HG02763 (cell line): ENCODE data around the gene SNAPC4.

ENCODE experiments used
- ATAC-seq: cut with Tn5 transposase; IDR thresholded peaks from one replicate; pipeline ENCODE4 v1.9.1; 2021; ENCODE audit warnings: mild to moderate bottlenecking, moderate library complexity; ENCODE audit not compliant: unreplicated experiment

SNAPC4 gene

DNA sequence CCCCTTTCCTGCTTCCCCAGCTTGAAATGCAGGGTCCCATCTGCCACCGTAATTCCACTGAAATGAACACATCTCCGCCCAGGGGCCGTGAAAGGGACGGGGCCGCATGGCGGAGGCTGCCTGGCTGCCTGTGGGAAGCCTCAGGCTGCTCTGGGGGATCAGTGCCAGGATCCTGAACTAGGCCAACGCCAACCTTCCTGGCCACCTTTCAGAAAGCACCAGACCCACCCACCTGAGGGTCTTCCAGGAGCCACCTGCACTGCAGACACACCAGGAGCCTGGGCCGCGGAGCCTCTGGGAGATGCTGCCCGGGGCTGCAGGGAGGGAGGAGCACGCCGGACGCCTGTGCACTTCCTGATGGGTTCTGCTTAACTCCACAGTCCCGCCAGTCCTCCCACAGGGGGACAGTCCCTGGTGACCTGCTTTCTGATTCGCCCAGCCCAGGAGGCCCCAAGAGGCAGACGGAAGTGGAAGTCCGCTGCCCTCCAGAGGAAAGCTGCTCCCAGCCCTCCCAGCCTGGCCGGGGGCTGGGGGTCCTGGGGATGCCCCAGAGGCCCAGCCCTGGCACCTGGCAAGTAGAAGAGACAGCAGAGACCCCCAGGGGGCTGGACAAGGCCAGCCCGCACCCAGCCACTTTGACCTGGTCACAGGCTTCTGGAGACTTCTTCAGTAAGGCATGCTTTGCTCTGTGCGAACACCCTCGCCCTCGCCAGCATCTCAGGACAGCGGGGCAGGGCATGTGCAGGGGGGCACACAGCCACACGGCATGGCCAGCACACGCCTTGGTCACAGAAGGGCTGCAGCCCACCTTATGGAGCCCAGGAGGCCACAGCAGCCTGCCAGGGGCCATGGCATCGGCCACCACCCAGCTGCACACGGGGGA, 26.4 kb downstream of the SNAPC4 start, which contains the start of gene CARD9:
Gene CARD9, minus strand, starts transcription at position 370 of the 883 bp plus-strand sequence. CDS start 1,591 bp downstream, outside the sequence.
- no peak for ATAC-seq

DNA sequence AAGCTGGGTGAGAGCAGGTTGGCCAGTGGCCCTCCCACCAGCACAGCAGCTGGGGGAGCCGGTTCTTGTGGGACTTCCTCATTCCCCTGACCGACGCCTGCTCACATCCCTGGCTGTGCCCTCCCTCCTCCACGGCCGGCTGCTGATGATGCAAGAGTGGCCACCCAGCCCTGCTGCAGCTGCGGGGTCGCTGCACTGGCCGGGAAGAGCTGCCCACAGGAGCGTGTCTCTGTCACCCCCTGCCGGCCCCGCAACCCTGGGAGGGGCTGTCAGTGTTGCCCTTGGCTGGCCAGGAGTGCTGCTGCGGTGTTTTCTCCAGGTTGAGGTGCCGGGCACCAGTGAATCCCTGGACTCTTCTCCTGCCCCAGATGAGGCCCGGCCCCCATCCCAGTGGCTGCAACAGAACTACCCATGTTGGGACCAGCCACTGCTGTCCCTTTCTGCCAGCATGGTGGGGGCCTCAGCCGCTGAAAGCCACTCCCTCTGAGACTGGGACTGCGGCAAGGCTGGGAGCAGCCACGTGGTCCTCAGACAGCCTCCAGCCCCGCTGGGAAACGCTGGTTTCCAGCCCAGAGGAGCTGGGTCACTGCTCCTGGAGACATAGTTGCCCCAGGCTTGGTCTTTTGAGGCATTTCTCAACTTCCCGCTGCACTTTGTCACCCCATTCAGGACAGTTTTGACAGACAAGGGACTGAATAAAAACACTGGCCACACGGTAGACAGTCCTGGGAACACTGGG, 27.2 kb downstream of the SNAPC4 start:
- no peak for ATAC-seq

DNA sequence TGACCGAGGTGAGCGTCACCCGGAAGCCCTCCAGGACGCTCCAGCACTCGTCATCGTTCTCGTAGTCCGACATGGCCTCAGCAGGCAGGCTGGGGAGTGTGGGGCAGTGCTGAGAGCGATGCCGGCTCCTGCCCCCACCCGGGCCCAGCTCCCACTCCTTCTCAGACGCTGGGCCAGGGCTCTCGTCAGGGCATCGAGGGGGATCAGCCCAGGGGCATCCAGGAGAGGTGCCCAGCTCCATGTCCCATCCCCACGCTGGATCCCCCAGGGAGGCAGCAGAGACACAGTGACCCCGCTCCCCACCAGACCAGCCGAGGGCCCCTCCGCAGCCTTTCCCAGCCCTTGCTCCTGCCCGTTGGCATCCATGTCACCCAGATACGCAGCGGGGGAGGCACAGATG, 28.0 kb downstream of the SNAPC4 start:
- no peak for ATAC-seq

DNA sequence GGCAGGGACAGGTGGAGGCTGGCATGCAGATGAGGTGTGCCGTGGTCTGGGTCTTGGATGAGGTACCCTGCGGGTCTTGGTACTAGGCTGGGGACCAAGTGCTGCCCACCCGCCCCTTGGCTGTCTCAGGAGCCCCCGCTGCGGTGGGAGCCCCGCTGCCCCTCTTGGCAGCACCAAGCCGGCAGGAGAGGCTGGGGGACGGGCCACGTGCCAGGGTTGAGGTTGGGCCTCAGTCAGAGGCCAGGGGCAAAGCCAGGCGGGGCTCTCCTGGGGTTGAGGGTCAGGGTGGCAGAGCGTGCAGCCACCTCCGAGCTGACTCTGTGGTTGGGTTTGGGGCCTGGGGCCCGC, 28.5 kb downstream of the SNAPC4 start:
- no peak for ATAC-seq

DNA sequence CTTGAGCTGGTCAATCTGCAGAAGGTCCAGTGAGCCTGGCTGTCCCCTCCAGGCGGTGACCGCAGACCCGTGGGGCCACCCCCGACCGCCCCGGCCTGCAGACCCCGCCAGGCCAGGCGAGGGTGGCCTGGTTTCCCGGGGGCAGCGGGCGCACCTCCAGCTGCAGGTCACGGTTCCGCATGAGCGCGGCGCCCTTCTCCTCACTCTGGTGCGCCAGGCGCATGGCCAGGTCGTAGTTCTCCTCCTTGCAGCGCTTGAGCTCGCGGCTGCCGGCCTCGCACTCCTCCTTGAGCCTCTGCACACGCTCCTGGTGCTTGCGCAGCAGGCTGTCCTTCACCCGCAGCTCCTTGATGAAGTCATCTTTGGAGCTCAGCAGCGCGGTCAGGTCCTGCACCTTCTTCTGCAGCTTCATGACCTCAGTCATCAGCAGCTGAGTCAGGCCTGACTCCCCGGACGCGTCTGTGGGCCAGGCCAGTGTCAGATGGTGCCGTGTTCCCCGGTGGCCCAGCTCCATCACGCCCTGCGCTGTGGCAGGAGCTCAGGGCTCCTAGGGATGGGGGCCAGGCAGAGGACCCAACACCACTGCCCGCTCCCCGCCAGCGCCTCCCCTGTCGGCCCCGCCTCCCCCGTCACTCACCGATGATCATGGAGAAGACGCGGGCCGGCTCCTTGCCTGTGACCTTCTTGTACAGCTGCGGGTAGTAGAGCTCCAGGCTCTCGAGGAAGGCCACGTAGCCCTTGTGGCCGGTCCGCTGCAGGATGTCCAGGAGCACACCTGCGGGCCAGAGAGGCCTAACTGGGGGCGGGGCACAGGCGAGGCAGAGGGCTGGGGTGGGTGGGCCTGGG, 29.1 kb downstream of the SNAPC4 start:
- ATAC-seq: no peak

DNA sequence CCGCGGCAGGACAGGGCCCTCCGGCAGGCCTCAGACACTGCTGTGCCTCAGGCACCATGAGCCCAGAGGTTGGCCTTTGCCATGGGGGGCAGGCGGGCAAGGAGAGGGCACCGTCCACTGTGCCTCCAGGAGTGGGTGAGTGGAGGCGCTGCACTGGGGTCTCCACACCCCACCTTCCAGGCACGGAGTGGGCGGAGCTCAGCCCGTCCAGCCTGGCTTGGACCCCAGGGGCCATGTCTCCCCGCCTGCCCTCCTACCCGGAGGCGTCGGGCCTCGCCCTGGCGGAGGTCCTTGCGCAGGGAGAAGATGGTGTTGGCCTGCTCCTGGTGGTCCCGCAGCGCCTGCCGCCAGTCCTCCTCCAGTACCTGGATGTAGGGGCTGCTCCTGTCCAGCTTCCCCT, 29.9 kb downstream of the SNAPC4 start:
- ATAC-seq: no peak

DNA sequence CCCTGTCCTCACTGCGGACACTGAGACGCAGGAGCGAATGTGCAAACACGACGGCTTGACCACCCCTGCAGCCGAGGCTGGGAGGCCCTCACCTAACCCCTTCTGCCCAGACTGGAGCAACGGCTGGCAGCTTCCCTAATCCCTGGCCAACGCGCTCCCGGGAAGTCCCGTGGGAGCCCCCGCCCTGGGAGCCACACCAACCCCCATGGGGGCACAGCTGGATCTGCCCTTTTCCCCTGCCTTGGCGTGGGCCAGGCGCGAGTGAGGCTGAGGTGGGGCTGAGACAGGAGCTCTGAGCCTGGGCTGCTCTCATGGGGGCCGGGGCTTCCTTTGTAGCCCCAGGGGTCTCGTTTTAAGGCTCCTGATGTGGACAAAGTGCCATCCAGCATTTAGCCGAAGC, 31.8 kb downstream of the SNAPC4 start:
- ATAC-seq: no peak

DNA sequence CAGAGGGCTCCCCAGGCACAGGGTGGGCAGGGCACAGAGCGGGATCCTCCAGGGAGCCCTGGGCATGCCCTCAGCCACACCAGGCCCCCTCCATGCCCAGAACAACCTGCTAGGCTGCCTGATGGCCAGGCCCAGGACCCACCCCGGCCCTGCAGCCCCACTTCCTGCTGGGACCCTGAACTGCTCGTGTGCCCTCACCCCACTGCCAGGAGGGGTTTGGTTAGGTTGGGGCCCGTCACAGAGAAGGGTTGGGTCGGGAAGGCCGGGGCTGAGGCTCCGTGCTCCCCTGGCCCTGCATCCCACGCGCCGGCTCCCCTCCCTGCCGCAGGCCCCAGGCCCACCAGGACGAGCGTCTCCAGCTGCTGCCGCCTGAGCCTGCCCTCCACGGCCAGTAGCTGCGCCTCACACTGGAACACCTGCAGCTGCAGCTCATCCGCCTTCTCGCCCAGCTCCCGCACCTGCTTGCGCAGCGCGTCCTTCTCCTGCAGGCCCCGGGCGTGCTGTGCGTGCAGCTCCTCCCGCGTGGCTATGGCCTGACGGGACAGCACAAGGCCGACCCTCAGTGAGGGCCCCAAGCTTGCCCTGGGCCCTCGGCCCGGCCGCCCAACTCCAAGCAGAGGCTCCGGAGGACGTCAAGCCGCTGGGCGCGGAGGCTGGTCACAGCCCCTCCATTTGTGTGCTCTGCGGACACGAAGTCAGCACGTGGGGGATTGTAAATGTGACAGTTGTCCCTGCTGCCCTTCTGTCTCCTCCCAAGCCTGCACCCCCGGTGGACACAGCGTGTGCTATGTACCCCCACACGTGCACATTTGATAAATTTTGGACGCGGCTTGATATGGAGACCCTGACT, 32.4 kb downstream of the SNAPC4 start:
- no peak for ATAC-seq

DNA sequence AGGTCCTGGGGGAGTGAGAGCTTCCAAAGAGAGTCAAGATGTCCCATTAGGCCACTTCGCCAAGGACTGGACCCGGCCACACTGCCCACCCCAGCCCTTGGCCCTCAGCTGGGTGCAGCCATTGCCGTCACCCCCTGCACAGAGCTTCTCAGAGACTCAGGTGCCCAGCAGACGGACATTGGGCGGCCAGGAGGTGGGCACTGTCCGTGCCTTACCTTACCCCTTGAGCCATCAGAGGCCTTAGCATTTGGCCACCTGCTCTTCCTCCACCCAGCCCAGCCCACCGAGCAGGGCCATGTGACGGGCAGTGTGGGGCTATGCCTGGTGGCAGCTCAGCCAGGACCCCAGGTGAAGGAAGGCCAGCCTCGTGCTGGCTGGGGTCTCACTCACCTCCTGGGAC, 33.1 kb downstream of the SNAPC4 start:
- no peak for ATAC-seq

DNA sequence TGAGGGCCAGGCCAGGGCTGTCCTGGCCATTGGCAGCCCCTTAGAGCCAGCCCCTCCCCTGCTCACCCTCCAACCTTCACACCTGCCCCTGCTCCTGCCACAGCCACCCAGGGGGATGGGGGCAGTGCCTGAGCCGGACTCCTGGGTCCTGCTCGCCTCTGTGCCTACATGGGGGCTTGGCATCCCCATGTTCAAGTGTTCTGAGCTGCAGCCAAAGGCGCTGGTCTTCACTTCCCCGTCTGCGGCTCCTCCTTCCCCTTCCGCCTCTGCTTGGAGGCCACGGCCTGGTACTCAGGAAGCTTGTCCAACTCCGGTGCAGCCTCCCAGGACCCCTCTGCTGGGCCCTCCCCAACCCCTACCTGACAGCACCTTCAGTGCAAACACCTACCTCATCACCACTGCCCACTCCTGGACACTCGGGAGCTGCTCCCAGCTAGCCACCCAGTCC, 34.2 kb downstream of the SNAPC4 start:
- ATAC-seq: no peak

DNA sequence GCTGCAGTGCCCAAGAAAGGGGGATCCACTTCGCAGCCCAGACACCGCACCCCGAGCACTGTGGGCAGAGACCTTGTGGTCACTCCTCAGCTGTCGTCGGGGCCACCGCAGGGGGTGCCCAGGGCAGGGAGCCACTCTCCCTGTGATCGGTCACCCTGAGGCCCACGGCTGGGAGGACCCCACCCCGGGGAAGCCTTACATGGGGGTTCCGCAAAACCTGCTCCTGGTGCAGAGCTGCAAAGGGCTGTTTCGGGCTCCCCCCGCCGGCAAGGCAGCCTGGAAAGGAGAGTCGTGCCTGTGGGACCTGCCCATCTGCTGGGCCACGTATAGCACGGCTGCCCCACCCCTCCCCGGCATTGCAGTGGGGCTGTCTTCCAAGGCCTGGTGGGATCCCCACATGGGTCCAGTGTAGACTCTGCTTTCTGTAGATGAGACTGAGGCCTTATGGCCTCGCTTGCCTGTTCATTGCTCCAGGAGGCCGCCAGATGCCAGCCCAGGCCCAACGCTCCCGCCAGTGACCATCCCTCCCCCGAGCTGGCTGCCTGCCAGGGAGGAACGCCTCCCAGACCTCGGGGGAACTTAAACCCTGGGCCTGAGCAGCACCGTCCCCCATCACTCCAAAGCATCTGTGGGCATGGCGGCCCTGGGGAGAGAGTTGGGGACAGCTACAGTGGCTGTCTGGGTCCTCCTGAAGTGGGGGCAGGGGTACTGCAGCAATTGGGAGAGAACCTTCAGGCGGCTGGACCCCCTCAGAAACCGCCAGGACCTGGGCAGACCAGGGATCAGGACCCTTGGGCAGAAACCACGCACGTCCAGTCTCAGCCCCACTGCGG, 34.8 kb downstream of the SNAPC4 start:
- ATAC-seq: no peak

DNA sequence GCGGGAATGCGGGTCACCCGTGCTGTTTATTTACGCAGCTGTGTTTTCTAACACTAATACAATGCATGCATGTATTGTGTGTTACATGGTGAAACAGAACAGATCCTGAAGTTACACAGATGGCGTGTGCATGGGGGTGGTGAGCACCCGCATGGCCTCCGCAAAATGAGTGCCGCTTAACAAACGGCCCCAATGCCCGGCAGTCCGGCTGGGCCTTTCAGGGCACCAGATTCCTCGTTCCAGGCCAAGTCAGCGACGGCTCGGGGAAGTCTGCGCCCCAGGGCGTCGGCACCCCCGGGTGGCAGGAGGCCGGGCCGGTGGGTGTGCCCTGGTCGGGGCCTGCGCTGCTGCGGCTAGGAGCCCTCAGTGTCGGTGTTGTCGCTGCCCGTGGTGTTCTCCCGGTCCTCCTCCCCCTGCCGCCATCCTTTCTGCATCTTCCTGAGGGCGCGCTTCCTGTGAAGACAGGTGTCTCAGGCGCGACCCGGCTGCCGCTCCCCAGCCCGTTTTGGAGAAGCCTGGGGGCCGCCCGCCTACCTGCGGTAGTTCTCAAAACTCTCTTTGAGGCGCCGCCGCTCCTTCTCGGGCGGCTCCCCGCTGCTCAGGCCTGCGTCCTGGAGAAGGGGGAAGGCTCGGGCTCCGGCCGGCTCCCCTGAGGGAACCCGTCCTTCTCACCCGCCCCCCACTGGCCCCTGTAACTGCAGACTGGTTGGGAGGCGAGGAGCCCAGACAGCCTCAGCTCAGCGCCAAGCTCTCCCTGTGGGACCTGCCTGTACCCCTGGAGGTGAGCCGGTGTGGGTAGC, 35.8 kb downstream of the SNAPC4 start:
- no peak for ATAC-seq

DNA sequence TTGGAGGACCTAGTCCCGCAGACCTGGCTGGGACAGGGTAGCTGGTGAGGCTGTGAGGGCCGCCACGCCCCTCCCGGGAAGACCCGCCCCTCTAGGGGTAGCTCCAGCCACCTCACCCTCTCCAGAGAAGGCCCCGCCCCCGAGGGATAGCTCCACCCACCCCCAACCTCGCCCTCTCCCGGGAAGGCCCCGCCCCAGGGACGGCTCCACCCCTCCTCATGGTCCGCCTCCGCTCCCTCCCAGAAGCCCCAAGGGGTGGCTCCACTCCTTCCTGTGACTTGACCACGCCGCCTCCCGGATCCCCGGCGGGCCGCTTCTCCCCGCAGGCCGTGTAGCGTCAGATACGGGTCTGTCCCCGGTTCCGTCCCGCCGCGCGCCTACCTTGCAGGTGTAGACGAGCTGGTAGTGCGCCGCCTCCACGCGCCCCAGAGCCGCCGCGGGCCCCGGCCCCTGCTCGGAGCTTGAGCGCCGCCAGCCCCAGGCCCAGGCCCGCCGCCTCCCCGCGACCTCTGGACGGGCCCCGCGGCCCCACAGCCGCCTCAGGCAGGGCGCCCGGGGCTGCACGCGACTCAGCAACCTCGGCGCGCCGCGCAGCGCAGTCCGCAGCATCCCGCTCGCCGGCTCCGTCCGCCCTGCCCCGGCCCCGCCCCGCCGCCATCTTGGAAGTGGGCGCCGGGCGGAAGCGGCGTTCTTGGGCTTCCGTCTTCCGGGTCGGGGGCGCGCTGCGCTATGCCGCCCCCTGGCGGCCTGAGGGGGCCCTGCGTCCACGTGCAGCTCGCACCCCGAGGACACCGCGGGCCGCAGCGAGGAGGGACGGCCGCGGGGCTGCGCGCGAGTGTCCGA, 36.6 kb downstream of the SNAPC4 start, which contains the start of gene DNLZ:
Gene DNLZ, minus strand, starts transcription at position 639 of the 843 bp plus-strand sequence. Its CDS starts 30 bp downstream, at position 609.
- ATAC-seq: peak; percentile 72

DNA sequence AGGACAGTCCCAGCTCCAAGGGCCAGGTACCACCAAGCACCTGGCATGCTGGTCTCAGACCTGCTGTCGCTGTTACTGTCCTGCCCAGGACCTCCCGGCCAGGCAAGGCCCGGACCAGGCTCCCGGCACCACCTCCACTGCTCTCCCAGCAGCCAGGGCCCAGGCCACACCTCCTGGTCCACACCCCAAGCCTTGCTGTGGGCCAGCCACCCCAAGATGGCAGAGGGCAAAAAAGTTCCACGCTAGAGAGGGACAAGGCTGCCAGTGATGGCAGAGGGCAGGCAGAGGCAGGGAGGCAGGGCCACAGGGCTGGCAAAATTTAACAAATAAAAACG, 37.6 kb downstream of the SNAPC4 start:
- no peak for ATAC-seq

DNA sequence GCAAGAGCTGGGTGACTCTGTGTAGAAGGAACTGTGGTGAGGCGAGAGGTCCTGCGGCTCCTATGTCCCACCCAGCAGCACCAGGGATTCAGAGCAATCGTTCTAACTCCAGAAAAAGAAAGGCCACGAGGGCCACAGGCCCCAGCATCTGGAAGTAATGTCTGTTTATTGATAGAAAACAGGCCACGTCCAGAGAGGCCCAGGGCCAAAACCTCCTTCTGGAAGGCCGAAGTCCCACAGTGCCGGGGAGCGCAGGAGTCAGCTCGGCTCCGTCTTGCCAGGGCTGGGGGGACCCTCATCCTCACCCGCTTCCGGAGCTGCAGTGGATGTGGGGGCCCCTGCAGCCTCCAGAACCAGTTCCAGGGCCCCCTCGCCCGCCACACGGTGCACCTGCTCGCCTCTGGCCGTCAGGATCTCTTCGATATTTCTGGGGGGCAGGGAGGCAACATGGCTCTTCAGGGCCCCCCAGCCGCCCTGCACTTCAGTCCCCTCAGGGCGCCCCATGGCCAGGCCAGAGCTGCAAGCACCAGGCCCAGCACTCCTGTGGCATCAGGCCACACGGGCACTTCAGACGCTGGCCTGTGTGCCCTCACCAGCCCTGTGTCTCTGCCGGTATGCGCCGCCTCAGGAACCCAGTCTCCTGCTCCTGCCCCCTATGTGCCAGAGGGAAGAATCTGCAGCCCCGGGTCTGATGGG, 38.1 kb downstream of the SNAPC4 start:
- ATAC-seq: no peak

DNA sequence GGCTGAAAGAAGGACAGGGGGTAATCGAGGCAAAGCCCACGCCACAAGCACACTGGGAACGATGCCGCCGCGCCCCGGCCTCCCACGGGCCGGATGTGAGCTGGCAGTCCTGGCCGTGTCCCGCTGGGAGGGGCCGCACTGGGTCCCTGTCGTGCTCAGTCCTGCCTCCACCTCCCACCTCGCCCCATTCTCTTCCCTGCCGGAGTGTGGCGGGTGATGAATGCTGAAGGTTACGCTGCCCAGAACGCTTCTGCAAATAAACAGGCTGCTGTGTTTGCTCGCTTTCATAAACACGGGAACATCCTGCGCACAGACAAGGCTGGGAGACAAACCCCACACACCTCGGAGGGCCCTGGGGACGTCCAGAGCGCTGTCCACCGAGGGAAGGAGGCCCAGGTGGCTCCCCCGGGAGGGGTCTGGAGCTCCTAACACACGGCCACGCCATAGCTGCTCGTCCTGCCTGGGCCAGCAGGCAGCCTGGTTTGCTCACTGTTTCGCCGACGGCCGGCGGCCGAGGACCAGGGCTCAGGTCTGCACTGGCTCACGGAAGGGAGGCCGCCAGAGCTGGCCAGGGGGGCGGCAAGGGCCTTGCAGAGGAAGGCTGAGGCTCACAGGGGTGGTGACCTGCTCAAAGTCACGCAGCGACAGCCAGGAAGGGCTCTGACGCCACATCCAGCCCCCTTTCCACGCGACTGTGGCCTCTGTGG, 38.8 kb downstream of the SNAPC4 start:
- no peak for ATAC-seq
